Fibroblast of villous mesenchyme (primary cell): ENCODE data around the gene KCNK1. TPM values are rescaled to one million over a fixed set of nuclear protein-coding genes. Genes with fewer than 3 reads are reported as not detected.
"Not testable (repeated sequence)": the region's sequence is repeated elsewhere in the genome, so short reads cannot be mapped to it uniquely, and the experiment has no call there.

Source experiments
- DNase-seq: peaks from one replicate; pipeline ENCODE4 v3.0.0-alpha.2; 2010; ENCODE audit warnings: low read depth
- H3K4me3 ChIP-seq: 2 replicates; pipeline ENCODE4 v1.5.1; 2011; ENCODE audit warnings: low read depth, mild to moderate bottlenecking, low read length
- total RNA-seq: library from RNA; depleted of rRNA; stranded (reverse); fragments of >200 nt; gene quantifications from 2 replicates; pipeline ENCODE4 v1.2.3, GENCODE V29; 2012
- TF ChIP-seq, protein P1 (sequence below): IDR thresholded peaks from 2 replicates; pipeline ENCODE4 v1.5.1; 2012; ENCODE audit warnings: low read depth, mild to moderate bottlenecking, low read length; ENCODE audit not compliant: insufficient read depth

KCNK1 gene
- total RNA-seq, 1 donor, result 4.3 TPM

GRCh38 chr1:233605205-233605604, 8.7 kb upstream of the KCNK1 start:
- TF ChIP-seq, protein P1, sequence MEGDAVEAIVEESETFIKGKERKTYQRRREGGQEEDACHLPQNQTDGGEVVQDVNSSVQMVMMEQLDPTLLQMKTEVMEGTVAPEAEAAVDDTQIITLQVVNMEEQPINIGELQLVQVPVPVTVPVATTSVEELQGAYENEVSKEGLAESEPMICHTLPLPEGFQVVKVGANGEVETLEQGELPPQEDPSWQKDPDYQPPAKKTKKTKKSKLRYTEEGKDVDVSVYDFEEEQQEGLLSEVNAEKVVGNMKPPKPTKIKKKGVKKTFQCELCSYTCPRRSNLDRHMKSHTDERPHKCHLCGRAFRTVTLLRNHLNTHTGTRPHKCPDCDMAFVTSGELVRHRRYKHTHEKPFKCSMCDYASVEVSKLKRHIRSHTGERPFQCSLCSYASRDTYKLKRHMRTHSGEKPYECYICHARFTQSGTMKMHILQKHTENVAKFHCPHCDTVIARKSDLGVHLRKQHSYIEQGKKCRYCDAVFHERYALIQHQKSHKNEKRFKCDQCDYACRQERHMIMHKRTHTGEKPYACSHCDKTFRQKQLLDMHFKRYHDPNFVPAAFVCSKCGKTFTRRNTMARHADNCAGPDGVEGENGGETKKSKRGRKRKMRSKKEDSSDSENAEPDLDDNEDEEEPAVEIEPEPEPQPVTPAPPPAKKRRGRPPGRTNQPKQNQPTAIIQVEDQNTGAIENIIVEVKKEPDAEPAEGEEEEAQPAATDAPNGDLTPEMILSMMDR, result no peak
- H3K4me3 ChIP-seq, result no peak overlapping the region
- DNase-seq, result no peak

- TF ChIP-seq, protein P1, result no peak
- no peak overlapping the region for H3K4me3 ChIP-seq
- no peak for DNase-seq
Observed at GRCh38 chr1:233606813-233607212, 7.1 kb upstream of the KCNK1 start.

DNA sequence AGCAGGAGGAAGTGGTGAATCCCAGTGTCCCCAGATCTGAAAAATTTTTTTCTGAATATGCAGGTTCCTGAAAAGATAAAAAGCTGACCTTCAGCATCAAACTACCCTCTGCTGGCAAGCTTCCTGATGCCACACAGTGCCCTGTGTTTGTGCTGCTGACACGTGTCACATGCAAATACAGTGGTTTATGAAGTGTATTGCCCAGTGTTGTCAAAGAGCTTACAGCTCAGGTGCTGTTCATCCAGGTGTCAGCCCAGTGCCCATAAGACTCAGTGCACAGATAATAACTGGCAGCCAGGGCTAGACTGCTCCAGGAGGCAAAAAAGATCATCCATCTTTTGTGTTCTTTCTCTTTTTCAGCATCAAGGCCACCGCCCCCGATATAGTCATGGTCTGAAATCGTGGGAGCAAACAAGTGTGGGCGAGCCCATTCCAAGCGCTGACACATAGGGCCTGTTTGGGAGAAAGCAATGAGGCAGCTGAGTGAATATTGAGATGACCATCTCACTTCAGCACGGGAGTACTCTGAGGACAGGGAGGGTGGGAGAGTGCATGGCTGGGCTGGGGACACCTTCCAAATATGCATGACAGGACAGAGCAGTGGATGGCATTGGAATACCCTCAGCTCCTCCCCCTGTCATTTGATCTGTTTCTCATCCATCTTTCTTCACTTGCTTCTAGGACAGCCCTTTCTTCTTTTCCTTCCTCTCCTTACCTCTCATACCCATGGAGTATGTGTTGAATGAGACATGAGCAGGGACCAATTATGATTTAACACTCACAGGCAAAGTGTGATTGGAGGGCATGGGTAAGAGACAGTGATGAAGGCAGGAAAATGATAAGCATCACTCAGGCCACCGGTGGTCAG, 6.4 kb upstream of the KCNK1 start:
- TF ChIP-seq, protein P1, result no peak
- H3K4me3 ChIP-seq, result no peak overlapping the region
- DNase-seq, result no peak

DNA sequence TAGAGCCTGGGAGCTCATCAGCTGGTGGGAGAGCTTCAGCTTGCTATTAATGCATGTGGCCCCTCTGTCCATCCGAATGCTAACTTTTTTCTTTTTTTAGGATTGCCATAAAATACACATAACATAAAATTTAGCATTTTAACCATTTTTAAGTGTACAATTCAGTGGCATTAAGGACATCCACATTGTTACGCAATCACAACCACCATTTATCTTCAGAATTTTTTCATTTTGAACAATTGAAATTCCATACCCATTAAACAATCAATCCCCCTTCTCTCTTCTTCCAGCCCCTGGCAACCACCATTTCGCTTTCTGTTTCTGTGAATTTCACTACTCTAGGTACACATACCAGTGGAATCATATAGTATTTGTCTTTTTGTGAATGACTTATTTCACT, 4.9 kb upstream of the KCNK1 start:
- TF ChIP-seq, protein P1, result no peak
- DNase-seq, result no peak
- no peak overlapping the region for H3K4me3 ChIP-seq

GRCh38 chr1:233609926-233610325, 4.0 kb upstream of the KCNK1 start:
- TF ChIP-seq, protein P1, result no peak
- no peak overlapping the region for H3K4me3 ChIP-seq
- no peak for DNase-seq

DNA sequence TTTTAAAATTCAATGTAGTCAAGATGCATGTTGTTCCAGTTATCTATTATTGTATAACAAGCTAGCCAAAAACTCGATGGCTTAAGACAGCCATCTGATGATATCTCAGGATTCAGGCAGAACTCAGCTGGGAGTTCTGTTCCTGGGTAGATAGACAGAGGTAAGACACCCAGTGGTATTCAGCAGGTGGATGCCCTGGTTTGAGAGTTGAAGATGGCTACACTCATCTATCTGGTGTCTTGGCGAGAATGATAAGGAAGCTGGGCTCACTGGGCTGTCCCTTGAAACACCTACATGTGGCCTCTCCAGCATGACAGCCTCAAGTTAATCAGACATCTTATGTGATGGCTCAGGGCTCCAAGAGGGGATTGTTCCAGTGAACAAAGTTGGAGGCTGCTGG, 3.3 kb upstream of the KCNK1 start:
- TF ChIP-seq, protein P1, result no peak
- DNase-seq, result no peak
- no peak overlapping the region for H3K4me3 ChIP-seq

- not testable (repeated sequence) for DNase-seq, H3K4me3 ChIP-seq
Observed at GRCh38 chr1:233611363-233611762, 2.5 kb upstream of the KCNK1 start.
